Sigmoid colon (tissue), 7 donors: Measurements from ENCODE around the gene MTX1. TPM values are rescaled to one million over a fixed set of nuclear protein-coding genes. Genes with fewer than 3 reads are reported as not detected.

Experiments
- DNase-seq: peaks from one replicate; pipeline ENCODE4 v3.0.0-alpha.2; 2019
- H3K27ac ChIP-seq, 4 donors: fragments of 200-600 bp; sonication (generic); one replicate each; pipeline ENCODE4 v1.5.1; 2016 to 2019; ENCODE audit warnings: mild to moderate bottlenecking in 1 of 4
- H3K27me3 ChIP-seq, 3 donors: fragments of 200-600 bp; sonication (generic); one replicate each; pipeline ENCODE4 v1.5.1; 2019; ENCODE audit warnings: mild to moderate bottlenecking in 1 of 3
- H3K36me3 ChIP-seq, 4 donors: fragments of 200-600 bp; sonication (generic); one replicate each; pipeline ENCODE4 v1.5.1; 2016 to 2019
- H3K4me1 ChIP-seq, 4 donors: fragments of 200-600 bp; sonication (generic); one replicate each; pipeline ENCODE4 v1.5.1; 2017 to 2019
- H3K4me3 ChIP-seq, 4 donors: fragments of 200-600 bp; sonication (generic); one replicate each; pipeline ENCODE4 v1.5.1; 2017 to 2019; ENCODE audit warnings: mild to moderate bottlenecking in 2 of 4, moderate library complexity in 1 of 4
- H3K9me3 ChIP-seq, 4 donors: fragments of 200-600 bp in 3 of 4; sonication (generic) in 3 of 4; one replicate each; pipeline versions ENCODE4 v1.5.1 to v1.6.1; 2013 to 2019
- CTCF ChIP-seq, 4 experiments: fragments of 450-650 bp in 3 of 4; fragments of 200-600 bp in 1 of 4; IDR thresholded peaks; one replicate each; pipeline ENCODE4 v1.5.1; 2016 to 2019; ENCODE audit warnings: antibody characterized with exemption in 4 of 4, mild to moderate bottlenecking in 3 of 4, moderate library complexity in 2 of 4
- EP300 ChIP-seq, 4 donors: sonication (generic); formaldehyde crosslinking; IDR thresholded peaks; one replicate each; pipeline ENCODE4 v1.6.1; 2017; ENCODE audit warnings: antibody characterized with exemption in 4 of 4
- POLR2A ChIP-seq, 2 donors: fragments of 450-650 bp; IDR thresholded peaks; one replicate each; pipeline ENCODE4 v1.6.1; 2016; ENCODE audit warnings: antibody characterized with exemption in 2 of 2, mild to moderate bottlenecking in 2 of 2, moderate library complexity in 2 of 2
- POLR2AphosphoS5 ChIP-seq, 4 donors: sonication (generic); formaldehyde crosslinking; IDR thresholded peaks; one replicate each; pipeline ENCODE4 v1.6.1; 2017; ENCODE audit warnings: antibody characterized with exemption in 4 of 4
- WGBS, 2 donors: extraction: QIAGEN DNeasy Blood & Tissue Kit; methylation state at CpG; one replicate each; pipeline ENCODE4 v1.1.7; 2013; 5-methylcytosine and 5-hydroxymethylcytosine counted together
- intact Hi-C: fragments of 100-400 bp; cut with DNase I; formaldehyde crosslinking; loops from one replicate; pipeline ENCODE4 v1.15.1; 2023
- polyA plus RNA-seq, 3 donors: library from polyadenylated mRNA; stranded (reverse); fragments of 200-250 nt; gene quantifications; one replicate each; pipeline ENCODE4 v1.2.3, GENCODE V29; 2013
- total RNA-seq, 4 donors: library from RNA; depleted of rRNA; stranded (reverse); fragments of >200 nt; gene quantifications; one replicate each; pipeline ENCODE4 v1.1.0, GENCODE V29; 2016
- donor health status: healthy with polysubstance abuse.
- donor health status: Bipolar disorder and iron deficiency.
- donor health status: healthy.

Gene MTX1
- total and polyA plus RNA-seq, 7 donors, result 15.5 to 69.7 (median 29.8) TPM

GRCh38 chr1:155168456-155169210, 39.9 kb upstream of the MTX1 start:
- no peak overlapping the region for H3K4me3 ChIP-seq
- no peaks in the 10 kb centered on the region for H3K9me3 ChIP-seq
- intact Hi-C loops, result loop anchor here (1.0 to 5.0 kb wide), 2 partner anchors 41 to 77 kb away; partner anchors contain the start of gene EFNA1
- no peak overlapping the region for H3K27ac ChIP-seq
- peaks cover 7 to 21% (median 14%) of the 10 kb centered on the region in 4 donors for H3K36me3 ChIP-seq
- no peak for DNase-seq
- TF ChIP-seq POLR2A (IDR thresholded peaks at IDR 0.05) (no peak), CTCF (IDR thresholded peaks at IDR 0.05) (no peak), POLR2AphosphoS5 (IDR thresholded peaks at IDR 0.05) (no peak), EP300 (IDR thresholded peaks at IDR 0.05) (no peak)
- 84 to 90% methylated on average over 10 of the region's 10 CpGs for WGBS, 2 donors
- peaks cover under 1 to 11% (median under 1%) of the 10 kb centered on the region in 3 donors for H3K27me3 ChIP-seq
- peaks cover 0 to 38% (median 30%) of the 10 kb centered on the region in 4 donors for H3K4me1 ChIP-seq

GRCh38 chr1:155169541-155169940, 39.0 kb upstream of the MTX1 start:
- H3K9me3 ChIP-seq, result no peaks in the 10 kb centered on the region
- DNase-seq, result no peak
- peaks cover 9 to 20% (median 10%) of the 10 kb centered on the region in 3 donors for H3K27me3 ChIP-seq
- peaks cover 7 to 21% (median 14%) of the 10 kb centered on the region in 4 donors for H3K36me3 ChIP-seq
- 85 to 88% methylated on average over 5 of the region's 5 CpGs for WGBS, 2 donors
- H3K27ac ChIP-seq, result no peak overlapping the region
- peaks cover 0 to 47% (median 34%) of the 10 kb centered on the region in 4 donors for H3K4me1 ChIP-seq
- TF ChIP-seq POLR2AphosphoS5 (IDR thresholded peaks at IDR 0.05), result no peak
- TF ChIP-seq POLR2A (IDR thresholded peaks at IDR 0.05), result no peak
- TF ChIP-seq EP300 (IDR thresholded peaks at IDR 0.05), result no peak
- no peak for TF ChIP-seq CTCF (IDR thresholded peaks at IDR 0.05)
- H3K4me3 ChIP-seq, result no peak overlapping the region
- intact Hi-C loops, result loop anchor here (5.0 kb wide), 1 partner anchor 42 kb away; the partner anchor contains the start of gene EFNA1

GRCh38 chr1:155170101-155170785, 38.3 kb upstream of the MTX1 start:
- whole genome bisulfite sequencing, 2 donors, result 91 to 93% methylated on average over 2 of the region's 2 CpGs
- peaks cover 0 to 49% (median 35%) of the 10 kb centered on the region in 4 donors for H3K4me1 ChIP-seq
- no peaks in the 10 kb centered on the region for H3K9me3 ChIP-seq
- H3K27ac ChIP-seq, result no peak overlapping the region
- DNase-seq, result no peak
- no peak overlapping the region for H3K4me3 ChIP-seq
- TF ChIP-seq EP300 (IDR thresholded peaks at IDR 0.05) (no peak), POLR2A (IDR thresholded peaks at IDR 0.05) (no peak), CTCF (IDR thresholded peaks at IDR 0.05) (no peak), POLR2AphosphoS5 (IDR thresholded peaks at IDR 0.05) (no peak)
- intact Hi-C loops, result loop anchor here (5.0 kb wide), 2 partner anchors 33 to 57 kb away; partner anchors contain the start of gene SLC50A1
- peaks cover 12 to 27% (median 17%) of the 10 kb centered on the region in 3 donors for H3K27me3 ChIP-seq
- H3K36me3 ChIP-seq, result peaks cover 7 to 21% (median 14%) of the 10 kb centered on the region in 4 donors

- H3K4me1 ChIP-seq, result peaks cover 0 to 49% (median 35%) of the 10 kb centered on the region in 4 donors
- 93 to 97% methylated on average over 7 of the region's 7 CpGs for WGBS, 2 donors
Measured at GRCh38 chr1:155170806-155171205, 37.7 kb upstream of the MTX1 start.

More at GRCh38 chr1:155170806-155171205, 37.7 kb upstream of the MTX1 start:
- no peak overlapping the region for H3K4me3 ChIP-seq
- H3K36me3 ChIP-seq, result peaks cover 7 to 21% (median 14%) of the 10 kb centered on the region in 4 donors
- intact Hi-C loops, result loop anchor here (5.0 kb wide), 2 partner anchors 34 to 56 kb away; partner anchors contain the start of gene SLC50A1
- no peak for DNase-seq
- no peak for TF ChIP-seq POLR2AphosphoS5 (IDR thresholded peaks at IDR 0.05)
- no peak for TF ChIP-seq CTCF (IDR thresholded peaks at IDR 0.05)
- no peak for TF ChIP-seq EP300 (IDR thresholded peaks at IDR 0.05)
- TF ChIP-seq POLR2A (IDR thresholded peaks at IDR 0.05), result no peak
- no peaks in the 10 kb centered on the region for H3K9me3 ChIP-seq
- peaks cover 12 to 33% (median 20%) of the 10 kb centered on the region in 3 donors for H3K27me3 ChIP-seq
- H3K27ac ChIP-seq, result no peak overlapping the region
